ENCODE results near the gene PCBP3.

The PCBP3 gene

GRCh38 chr21:45763074-45763473 lies 119.5 kb downstream of the PCBP3 start:
- no peak for DNase-seq

DNA sequence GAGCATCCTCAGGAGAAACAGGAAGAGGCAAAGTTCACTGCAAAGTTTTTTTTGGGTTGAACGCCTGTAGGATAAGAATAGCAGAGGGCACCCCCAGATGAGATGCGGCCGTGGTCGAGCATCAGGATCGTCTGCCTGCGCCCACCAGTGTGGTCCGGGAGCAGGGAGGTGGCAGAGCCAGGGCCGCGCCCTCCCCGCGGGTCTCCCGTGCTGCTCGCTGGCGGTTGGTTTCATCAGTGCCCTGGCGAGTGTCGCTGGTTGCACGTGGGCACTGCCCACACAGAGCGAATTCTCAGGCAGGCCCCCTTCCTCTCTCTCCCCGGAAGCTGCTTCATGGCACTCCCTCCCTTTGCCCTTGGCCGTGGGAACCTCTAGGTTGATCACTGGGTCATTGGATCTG lies 120.0 kb downstream of the PCBP3 start:
- no peak for DNase-seq

GRCh38 chr21:45764792-45765191 lies 121.3 kb downstream of the PCBP3 start:
- DNase-seq = no peak

GRCh38 chr21:45765375-45765774 lies 121.8 kb downstream of the PCBP3 start:
- DNase-seq = no peak

- DNase-seq = no peak
Observed at GRCh38 chr21:45766055-45766454, 122.5 kb downstream of the PCBP3 start.

GRCh38 chr21:45766501-45766900 lies 123.0 kb downstream of the PCBP3 start:
- DNase-seq = no peak

DNA sequence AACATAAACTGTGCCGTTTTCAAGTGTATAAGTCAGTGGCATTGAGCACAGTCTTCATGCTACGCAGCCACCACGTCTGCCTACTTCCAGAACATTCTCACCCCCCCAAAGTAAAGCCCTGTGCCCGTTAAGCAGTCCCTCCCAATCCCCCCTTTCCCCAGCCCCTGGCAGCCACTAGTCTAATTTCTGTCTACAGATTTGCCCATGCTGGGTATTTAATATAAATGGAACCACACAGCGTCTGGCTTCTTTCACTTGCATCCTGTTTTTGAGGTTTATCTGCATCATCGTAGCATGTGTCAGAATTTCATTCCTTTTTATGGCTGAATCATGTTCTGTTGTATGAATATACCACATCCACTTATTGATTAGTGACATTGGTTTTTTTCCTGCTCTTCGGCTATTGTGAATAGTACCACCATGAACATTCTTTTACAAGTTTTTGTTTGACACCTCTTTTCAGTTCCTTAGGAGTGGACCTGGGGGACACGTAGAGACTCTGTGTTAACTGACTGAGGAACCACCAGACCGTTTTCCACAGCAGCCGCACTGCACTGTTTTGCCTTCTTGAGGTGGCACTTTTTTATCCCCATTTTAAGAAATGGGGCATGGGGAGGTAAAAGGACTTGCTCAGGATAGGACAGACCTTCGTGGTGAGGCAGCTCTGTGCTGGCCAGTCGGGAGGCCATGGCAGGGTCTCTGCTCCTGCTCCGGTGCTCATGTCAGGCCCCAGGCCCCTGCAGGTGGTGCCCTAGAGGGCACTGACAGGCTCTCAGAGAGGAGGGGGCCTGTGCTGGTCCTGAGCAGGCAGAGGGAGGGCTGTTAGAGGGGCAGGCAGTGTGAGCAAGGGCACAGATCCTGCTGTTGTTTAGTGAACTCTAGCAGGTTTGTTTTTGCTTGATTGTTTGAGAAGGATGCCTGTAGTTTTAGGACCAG lies 123.8 kb downstream of the PCBP3 start:
- DNase-seq = no peak

GRCh38 chr21:45768011-45768739 lies 124.7 kb downstream of the PCBP3 start:
- DNase-seq = no peak

DNA sequence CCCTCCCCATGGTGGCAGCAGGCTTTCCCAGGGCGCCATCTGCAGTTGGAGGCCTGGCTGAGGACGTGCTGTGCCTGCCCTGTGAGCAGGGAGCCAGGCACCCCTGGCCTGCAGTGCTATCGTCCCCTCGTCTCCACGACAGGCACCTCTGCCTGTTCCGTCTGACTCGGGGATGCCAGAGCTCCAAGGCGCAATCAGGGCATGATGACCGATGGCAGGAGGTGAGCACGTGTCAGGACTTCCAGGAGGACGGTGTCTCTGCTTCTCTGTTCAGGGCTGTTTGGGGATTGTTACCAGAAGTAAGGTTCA lies 125.2 kb downstream of the PCBP3 start:
- no peak for DNase-seq

GRCh38 chr21:45769294-45769693 lies 125.8 kb downstream of the PCBP3 start:
- no peak for DNase-seq

DNA sequence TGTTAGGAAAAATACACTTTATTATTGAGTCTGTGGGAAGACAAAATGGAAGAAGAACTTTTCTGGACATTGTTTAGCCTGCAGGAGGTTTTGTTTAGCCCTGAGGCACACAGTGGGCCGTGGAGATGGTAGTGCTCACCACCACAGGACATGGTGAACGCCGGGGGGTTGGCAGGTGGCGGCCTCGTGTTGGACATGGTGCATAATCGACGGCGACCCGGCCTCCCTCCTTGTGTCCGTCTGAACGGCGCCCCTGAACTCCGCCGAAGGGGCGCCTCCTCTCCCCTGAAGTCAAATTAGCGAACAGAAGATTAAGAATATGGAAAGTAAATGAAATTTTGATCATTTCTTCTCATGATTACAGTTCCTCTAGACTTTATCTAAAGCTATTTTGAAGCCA lies 126.4 kb downstream of the PCBP3 start:
- no peak for DNase-seq

DNA sequence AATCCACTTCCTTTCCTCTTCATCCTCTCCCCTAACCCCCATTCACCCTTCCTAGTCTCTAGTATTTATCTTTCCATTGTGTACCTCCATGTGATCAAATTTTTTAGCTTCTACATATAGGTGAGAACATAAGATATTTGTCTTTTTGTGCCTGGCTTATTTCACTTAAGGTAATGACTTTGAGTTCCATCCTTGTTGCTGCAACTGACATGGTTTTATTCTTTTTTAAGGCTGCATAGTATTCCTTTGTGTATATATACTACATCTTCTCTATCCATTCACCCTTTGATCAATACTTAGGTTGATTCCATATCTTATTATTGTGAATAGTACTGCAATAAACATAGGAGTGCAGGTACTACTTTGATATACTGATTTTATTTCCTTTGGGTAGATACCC lies 128.7 kb downstream of the PCBP3 start:
- DNase-seq = no peak

DNA sequence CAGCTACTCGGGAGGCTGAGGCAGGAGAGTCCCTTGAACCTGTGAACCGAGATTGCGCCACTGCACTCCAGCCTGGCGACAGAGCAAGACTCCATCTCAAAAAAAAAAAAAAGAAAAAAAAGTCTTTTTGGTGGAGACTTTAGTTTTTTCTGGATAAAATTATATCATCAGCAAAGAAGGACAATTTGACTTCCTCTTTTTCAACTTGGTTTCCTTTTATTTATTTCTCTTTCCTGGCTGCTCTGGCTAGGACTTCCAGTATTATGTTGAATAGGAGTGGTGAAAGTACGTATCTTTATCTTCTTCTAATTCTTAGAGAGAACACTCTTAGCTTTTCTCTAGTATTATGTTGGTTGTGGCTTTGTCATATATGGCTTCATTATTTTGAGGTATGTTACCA lies 130.8 kb downstream of the PCBP3 start:
- peak; percentile 11 for DNase-seq

- no peak for DNase-seq
Observed at GRCh38 chr21:45776971-45777370, 133.4 kb downstream of the PCBP3 start.

GRCh38 chr21:45778686-45779085 lies 135.2 kb downstream of the PCBP3 start:
- DNase-seq = no peak

GRCh38 chr21:45779226-45779625 lies 135.7 kb downstream of the PCBP3 start:
- no peak for DNase-seq

- DNase-seq = no peak
Observed at GRCh38 chr21:45780647-45781046, 137.1 kb downstream of the PCBP3 start.

GRCh38 chr21:45781741-45782140 lies 138.2 kb downstream of the PCBP3 start:
- DNase-seq = no peak

- no peak for DNase-seq
Observed at GRCh38 chr21:45786660-45787059, 143.1 kb downstream of the PCBP3 start.

DNA sequence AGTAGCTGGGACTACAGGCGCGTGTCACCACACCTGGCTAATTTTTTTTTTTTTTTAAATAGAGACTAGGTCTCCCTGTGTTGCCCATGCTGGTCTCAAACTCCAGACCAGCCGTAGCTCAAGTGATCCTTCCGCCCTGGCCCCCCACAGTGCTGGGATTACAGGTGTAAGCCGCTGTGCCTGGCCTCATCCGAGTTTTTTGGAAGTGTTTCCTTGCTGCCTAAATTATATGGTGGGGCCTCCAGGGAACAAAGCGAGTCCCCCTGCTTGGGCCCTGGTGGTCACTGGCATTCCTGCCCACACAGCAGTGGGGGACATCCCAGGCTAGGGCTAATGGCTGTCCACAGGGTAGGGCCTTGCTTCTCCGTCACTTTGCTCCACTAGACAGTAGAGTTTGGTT lies 143.8 kb downstream of the PCBP3 start:
- DNase-seq = no peak

DNA sequence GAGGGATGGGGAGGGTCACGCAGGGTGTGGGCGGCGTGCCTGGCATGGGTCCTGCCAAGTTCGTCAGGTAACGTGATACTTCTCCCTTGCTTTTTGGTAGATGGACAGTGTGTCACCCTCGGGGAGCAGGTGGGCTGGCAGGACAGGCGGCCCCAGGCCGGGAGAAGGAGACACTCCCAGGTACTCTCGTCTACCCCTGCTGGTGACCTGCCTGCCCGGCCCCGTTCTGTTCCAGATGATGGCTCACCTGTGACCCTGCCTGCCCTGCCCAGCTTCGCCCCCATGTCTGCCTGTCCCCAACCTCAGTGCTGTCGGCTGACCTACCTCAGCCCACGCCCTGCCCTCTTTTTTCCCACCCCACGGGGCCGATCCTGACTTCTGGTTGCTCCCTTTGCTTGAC lies 144.7 kb downstream of the PCBP3 start:
- DNase-seq = no peak

GRCh38 chr21:45788637-45789506 lies 145.3 kb downstream of the PCBP3 start:
- DNase-seq = no peak

DNA sequence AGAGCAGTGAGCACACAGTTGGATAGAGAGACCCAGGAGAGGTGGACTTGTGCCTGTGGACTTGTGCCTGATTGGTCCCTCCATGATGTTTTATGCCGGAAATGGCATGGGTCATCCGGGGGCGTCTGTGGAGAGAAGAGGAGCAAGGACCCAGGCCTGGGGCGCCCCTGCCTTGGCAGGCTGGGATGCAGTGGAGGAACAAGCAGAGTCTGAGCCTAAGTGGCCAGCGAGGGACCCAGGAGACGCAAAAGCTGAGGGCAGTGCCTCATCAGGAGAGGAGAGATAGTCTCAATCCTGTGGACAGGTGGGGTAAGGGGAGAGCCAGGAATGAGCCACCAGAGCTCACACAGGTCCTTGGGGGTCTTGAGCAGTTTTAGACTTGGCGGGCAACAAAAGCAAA lies 146.9 kb downstream of the PCBP3 start:
- no peak for DNase-seq
